HepG2 (cell line): ENCODE data around the gene LGALS4. TPM values are rescaled to one million over a fixed set of nuclear protein-coding genes. Genes with fewer than 3 reads are reported as not detected.
A peak's percentile ranks its signal among the peaks of the same experiment; 100 is the strongest.
"Not testable (repeated sequence)": the region's sequence is repeated elsewhere in the genome, so short reads cannot be mapped to it uniquely, and the experiment has no call there.

Experiments
- ATAC-seq: fragments of 200-7000 bp; cut with Tn5 transposase; 3 replicates; pipeline ENCODE4 v1.9.1; 2020; ENCODE audit warnings: mild to moderate bottlenecking, moderate library complexity
- BruUV-seq: library from RNA; stranded (reverse); fragments of 400-500 nt; replicated peaks from 2 replicates; lab custom pipeline; 2021; lab: Mats Ljungman, UMichigan
- CTCF ChIA-PET: fragments of 300-600 bp; formaldehyde crosslinking; extraction: SDS; loops from one replicate; lab custom pipeline; 2021; ENCODE audit warnings: low total read pairs, inconsistent platforms, low intra/inter-chr PET ratio; lab: Yijun Ruan, JAX
- POLR2A ChIA-PET: fragments of 350-600 bp; sonication (Branson Sonifier 250); formaldehyde crosslinking; loops from one replicate; lab custom pipeline; 2020; ENCODE audit warnings: antibody characterized with exemption, inconsistent platforms; lab: Yijun Ruan, JAX
- DNase-seq: peaks from one replicate; pipeline ENCODE4 v3.0.0-alpha.2; 2015; ENCODE audit warnings: low spot score
- FAIRE-seq: peaks from 3 replicates; lab custom pipeline; 2011; peaks lifted over from hg19 to GRCh38; lab: Jason Lieb, UNC
- H2AFZ ChIP-seq: one replicate; pipeline ENCODE4 v1.6.1; 2011; ENCODE audit warnings: low read length, inconsistent platforms
- H3K27ac ChIP-seq: fragments of 300-600 bp; 3 replicates; pipeline ENCODE4 v1.8.0; 2011; ENCODE audit warnings: mixed run types, mild to moderate bottlenecking, mixed read lengths, low read length, inconsistent platforms; ENCODE audit not compliant: insufficient read depth; ENCODE audit errors: extremely low read length
- H3K27me3 ChIP-seq, 2 experiments: fragments of 200-600 bp in 1 of 2; 2 replicates in 1 of 2; 3 replicates in 1 of 2; pipeline versions ENCODE4 v1.6.0 to v1.8.0; 2011; ENCODE audit warnings: low read length in 2 of 2, mild to moderate bottlenecking in 2 of 2, moderate library complexity in 2 of 2, inconsistent platforms in 1 of 2; ENCODE audit not compliant: insufficient read depth in 2 of 2, control insufficient read depth in 1 of 2
- H3K36me3 ChIP-seq, 2 experiments: fragments of 200-600 bp in 1 of 2; replicated peaks in 1 of 2; 2 replicates in 1 of 2; 3 replicates in 1 of 2; pipeline versions ENCODE4 v1.5.1 to v1.8.0; 2011; ENCODE audit warnings: low read length in 2 of 2, inconsistent platforms in 1 of 2; ENCODE audit not compliant: insufficient read depth in 2 of 2, control insufficient read depth in 1 of 2
- H3K4me1 ChIP-seq: 2 replicates; pipeline ENCODE4 v1.5.1; 2012; ENCODE audit warnings: low read length, inconsistent platforms; ENCODE audit not compliant: insufficient read depth
- H3K4me2 ChIP-seq: 2 replicates; pipeline ENCODE4 v1.6.0; 2011; ENCODE audit warnings: low read depth, low read length, inconsistent platforms
- H3K4me3 ChIP-seq, 3 experiments: fragments of 200-600 bp in 1 of 3; sonication (generic), shearing (Covaris generic) in 1 of 3; replicated peaks in 1 of 3; 2 replicates each; pipeline ENCODE4 v1.5.1; 2011 to 2016; ENCODE audit warnings: low read length in 3 of 3, inconsistent platforms in 2 of 3, low read depth in 2 of 3, mild to moderate bottlenecking in 2 of 3, control low read depth in 1 of 3, mixed read lengths in 1 of 3; ENCODE audit not compliant: insufficient read depth in 1 of 3
- H3K79me2 ChIP-seq: one replicate; pipeline ENCODE4 v1.6.1; 2011; ENCODE audit warnings: low read length, inconsistent platforms; ENCODE audit not compliant: insufficient read depth
- H3K9ac ChIP-seq: 2 replicates; pipeline ENCODE4 v1.6.0; 2011; ENCODE audit warnings: mild to moderate bottlenecking, low read depth, low read length, inconsistent platforms; ENCODE audit not compliant: insufficient read depth
- H3K9me3 ChIP-seq: 2 replicates; pipeline ENCODE4 v1.5.1; 2012; ENCODE audit warnings: mild to moderate bottlenecking, low read length
- H4K20me1 ChIP-seq: 2 replicates; pipeline ENCODE4 v1.6.0; 2011; ENCODE audit warnings: inconsistent platforms, mild to moderate bottlenecking, low read length, moderate library complexity; ENCODE audit not compliant: insufficient read depth
- NCOR1 ChIP-seq: fragments of 200-600 bp; sonication (generic); IDR thresholded peaks from 2 replicates; pipeline ENCODE4 v1.7.0; 2017; ENCODE audit warnings: antibody characterized with exemption, low read length, borderline replicate concordance
- RFX1 ChIP-seq: fragments of 450-650 bp; IDR thresholded peaks from 2 replicates; pipeline ENCODE4 v1.6.1; 2017
- ZMYM3 ChIP-seq: sonication (generic); formaldehyde crosslinking; IDR thresholded peaks from 2 replicates; pipeline ENCODE4 v1.5.1; 2020; ENCODE audit warnings: mild to moderate bottlenecking, missing genetic modification reagents
- ZNF292 ChIP-seq: sonication (generic); formaldehyde crosslinking; IDR thresholded peaks from 2 replicates; pipeline ENCODE4 v1.8.1; 2022; ENCODE audit warnings: mild to moderate bottlenecking, low read depth, missing genetic modification reagents, borderline replicate concordance
- ZNF790 ChIP-seq: sonication (generic); formaldehyde crosslinking; IDR thresholded peaks from 2 replicates; pipeline ENCODE4 v1.8.0; 2022; ENCODE audit warnings: missing genetic modification reagents, mild to moderate bottlenecking, borderline replicate concordance
- WGBS: methylation state at CpG from one replicate; pipeline ENCODE4 v1.1.6; 2017; ENCODE audit warnings: low lambda C conversion rate; 5-methylcytosine and 5-hydroxymethylcytosine counted together
- in situ Hi-C: cut with HindIII; loops from 2 replicates; pipeline ENCODE4 v1.10.0; 2017; ENCODE audit warnings: low pct_unique_long_range_greater_than_20kb; ENCODE audit not compliant: extremely low pct_ligation_motif_present
- intact Hi-C: fragments of 100-400 bp; cut with micrococcal nuclease; formaldehyde crosslinking; loops from one replicate; pipeline ENCODE4 v1.10.0; 2022; ENCODE audit not compliant: unreplicated experiment
- polyA plus RNA-seq, 8 experiments: library from polyadenylated mRNA; depleted of rRNA in 3 of 8; stranded (reverse) in 7 of 8; unstranded in 1 of 8; fragments of >200 nt; fragmentation: Illumina TruSeq in 4 of 8; extraction: Trizol in 4 of 8; gene quantifications; 2 replicates each; pipeline versions ENCODE4 v1.2.1 to v1.2.3, GENCODE V29; 2011 to 2016; ENCODE audit warnings: low read depth in 4 of 8, missing spikeins in 1 of 8, mixed read lengths in 1 of 8; ENCODE audit not compliant: insufficient read depth in 1 of 8
- total RNA-seq, 5 experiments: library from RNA; depleted of rRNA; stranded (reverse); fragments of >200 nt; fragmentation: Illumina TruSeq; extraction: Trizol; gene quantifications; 2 replicates each; pipeline ENCODE4 v1.2.3, GENCODE V29; 2016; ENCODE audit warnings: low read depth in 1 of 5
- TF ChIP-seq, protein P1 (sequence below): sonication (generic); formaldehyde crosslinking; IDR thresholded peaks from 2 replicates; pipeline ENCODE4 v1.4.0; 2020; ENCODE audit warnings: missing genetic modification reagents
- TF ChIP-seq, protein P2 (sequence below): sonication (generic); formaldehyde crosslinking; IDR thresholded peaks from 2 replicates; pipeline ENCODE4 v1.5.0; 2020; ENCODE audit warnings: missing genetic modification reagents

Gene LGALS4
- total and polyA plus RNA-seq, 2 of the 13 experiments (the other 11 are each of a cell fraction or from before 2014, with no cell fraction given) = 0.24 to 0.71 TPM

DNA sequence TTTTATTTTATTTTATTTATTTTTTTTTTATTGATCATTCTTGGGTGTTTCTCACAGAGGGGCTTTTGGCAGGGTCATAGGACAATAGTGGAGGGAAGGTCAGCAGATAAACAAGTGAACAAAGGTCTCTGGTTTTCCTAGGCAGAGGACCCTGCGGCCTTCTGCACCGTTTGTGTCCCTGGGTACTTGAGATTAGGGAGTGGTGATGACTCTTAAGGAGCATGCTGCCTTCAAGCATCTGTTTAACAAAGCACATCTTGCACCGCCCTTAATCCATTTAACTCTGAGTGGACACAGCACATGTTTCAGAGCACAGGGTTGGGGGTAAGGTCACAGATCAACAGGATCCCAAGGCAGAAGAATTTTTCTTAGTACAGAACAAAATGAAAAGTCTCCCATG, 42.2 kb upstream of the LGALS4 start:
- H3K27ac ChIP-seq, FAIRE-seq, H4K20me1 ChIP-seq, H3K4me2 ChIP-seq, H3K9ac ChIP-seq, in situ Hi-C loops, CTCF ChIA-PET, BruUV-seq, H3K4me3 ChIP-seq, intact Hi-C loops, H3K36me3 ChIP-seq, H3K79me2 ChIP-seq, ATAC-seq, H3K27me3 ChIP-seq, POLR2A ChIA-PET, H2AFZ ChIP-seq, H3K9me3 ChIP-seq, DNase-seq: not testable (repeated sequence)
- WGBS = 22% methylated on average over 2 of the region's 3 CpGs
- H3K4me1 ChIP-seq = peaks cover 53% of the 10 kb centered on the region

DNA sequence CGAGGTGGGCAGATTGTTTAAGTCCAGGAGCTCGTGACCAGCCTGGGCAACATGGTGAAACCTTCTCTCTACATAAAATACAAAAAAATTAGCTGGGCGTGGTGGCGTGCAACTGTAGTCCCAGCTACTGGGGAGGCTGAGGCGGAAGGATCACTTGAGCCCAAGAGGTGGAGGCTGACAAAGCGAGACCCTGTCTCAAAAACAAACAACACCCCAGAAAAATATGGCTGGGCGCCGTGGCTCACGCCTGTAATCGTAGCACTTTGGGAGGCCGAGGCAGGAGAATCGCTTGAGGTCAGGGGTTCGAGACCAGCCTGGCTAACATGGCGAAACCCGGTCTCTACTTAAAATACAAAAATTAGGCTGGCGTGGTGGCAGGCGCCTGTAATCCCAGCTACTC, 40.5 kb upstream of the LGALS4 start:
- CTCF ChIA-PET = no interaction called here
- peaks cover 19% of the 10 kb centered on the region for H3K79me2 ChIP-seq
- TF ChIP-seq RFX1 (no peak), ZNF292 (CRISPR knock-in tag) (no peak), ZNF790 (CRISPR knock-in tag) (no peak), NCOR1 (no peak), ZMYM3 (CRISPR knock-in tag) (0 out of 2 replicates have a peak, but pooled peaks have one; percentile 16)
- TF ChIP-seq, protein P1, sequence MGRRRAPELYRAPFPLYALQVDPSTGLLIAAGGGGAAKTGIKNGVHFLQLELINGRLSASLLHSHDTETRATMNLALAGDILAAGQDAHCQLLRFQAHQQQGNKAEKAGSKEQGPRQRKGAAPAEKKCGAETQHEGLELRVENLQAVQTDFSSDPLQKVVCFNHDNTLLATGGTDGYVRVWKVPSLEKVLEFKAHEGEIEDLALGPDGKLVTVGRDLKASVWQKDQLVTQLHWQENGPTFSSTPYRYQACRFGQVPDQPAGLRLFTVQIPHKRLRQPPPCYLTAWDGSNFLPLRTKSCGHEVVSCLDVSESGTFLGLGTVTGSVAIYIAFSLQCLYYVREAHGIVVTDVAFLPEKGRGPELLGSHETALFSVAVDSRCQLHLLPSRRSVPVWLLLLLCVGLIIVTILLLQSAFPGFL (CRISPR knock-in tag) = no peak
- TF ChIP-seq, protein P2, sequence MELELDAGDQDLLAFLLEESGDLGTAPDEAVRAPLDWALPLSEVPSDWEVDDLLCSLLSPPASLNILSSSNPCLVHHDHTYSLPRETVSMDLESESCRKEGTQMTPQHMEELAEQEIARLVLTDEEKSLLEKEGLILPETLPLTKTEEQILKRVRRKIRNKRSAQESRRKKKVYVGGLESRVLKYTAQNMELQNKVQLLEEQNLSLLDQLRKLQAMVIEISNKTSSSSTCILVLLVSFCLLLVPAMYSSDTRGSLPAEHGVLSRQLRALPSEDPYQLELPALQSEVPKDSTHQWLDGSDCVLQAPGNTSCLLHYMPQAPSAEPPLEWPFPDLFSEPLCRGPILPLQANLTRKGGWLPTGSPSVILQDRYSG = no peak

More for the DNA sequence above, 40.5 kb upstream of the LGALS4 start:
- no peak overlapping the region for H2AFZ ChIP-seq
- no peaks in the 10 kb centered on the region for H3K36me3 ChIP-seq
- H3K27me3 ChIP-seq = no peaks in the 10 kb centered on the region; a peak in 1 of 5 replicates
- H3K9ac ChIP-seq = peak overlapping the region; percentile 88
- no TSS peak for BruUV-seq
- intact Hi-C loops (no loop called here), in situ Hi-C loops (no loop called here)
- no peaks in the 10 kb centered on the region for H3K9me3 ChIP-seq
- H3K27ac ChIP-seq = peak overlapping the region; percentile 91
- no peak for FAIRE-seq
- H3K4me3 ChIP-seq = peak overlapping the region; percentile 84 to 93 (median 87); a peak in 5 of 6 replicates
- ATAC-seq = no peak
- POLR2A ChIA-PET = interaction anchor here (0.8 to 9.1 kb wide), 8 partner anchors 10 to 152 kb away, joined by 3 to 148 read pairs (median 8); partner anchors contain the start of genes ECH1, MRPS12, RINL and SARS2
- H4K20me1 ChIP-seq = peaks cover 9% of the 10 kb centered on the region
- no peak for DNase-seq
- H3K4me2 ChIP-seq = peak overlapping the region; percentile 92
- 84% methylated on average over 17 of the region's 17 CpGs for WGBS
- H3K4me1 ChIP-seq = peaks cover 49% of the 10 kb centered on the region
